Gastroesophageal sphincter (tissue), 4 donors: ENCODE data around the gene PSAPL1. TPM values are rescaled to one million over a fixed set of nuclear protein-coding genes. Genes with fewer than 3 reads are reported as not detected.
"Not testable (repeated sequence)": the region's sequence is repeated elsewhere in the genome, so short reads cannot be mapped to it uniquely, and the experiment has no call there.

Source experiments
- ATAC-seq: fragments of 150-250 bp; one replicate; pipeline ENCODE4 v1.9.1; 2016; ENCODE audit warnings: mild to moderate bottlenecking, moderate library complexity
- H3K27ac ChIP-seq, 4 donors: fragments of 200-600 bp; sonication (generic) in 3 of 4; 1 replicate in 3 of 4; 2 replicates in 1 of 4; pipeline ENCODE4 v1.5.1; 2016 to 2019
- H3K27me3 ChIP-seq: fragments of 200-600 bp; sonication (generic); one replicate; pipeline ENCODE4 v1.5.1; 2019
- H3K36me3 ChIP-seq, 2 donors: fragments of 200-600 bp; sonication (generic); one replicate each; pipeline ENCODE4 v1.5.1; 2019; ENCODE audit warnings: control low read depth in 1 of 2
- H3K4me1 ChIP-seq, 3 donors: fragments of 200-600 bp; sonication (generic); 1 replicate in 2 of 3; 2 replicates in 1 of 3; pipeline ENCODE4 v1.5.1; 2016 to 2019; ENCODE audit warnings: control low read depth in 2 of 3
- H3K4me3 ChIP-seq, 2 donors: fragments of 200-600 bp; sonication (generic); one replicate each; pipeline ENCODE4 v1.5.1; 2019; ENCODE audit warnings: mild to moderate bottlenecking in 1 of 2, moderate library complexity in 1 of 2
- H3K9me3 ChIP-seq, 3 donors: fragments of 200-600 bp; sonication (generic); one replicate each; pipeline ENCODE4 v1.5.1; 2017 to 2019; ENCODE audit warnings: control low read depth in 2 of 3
- CTCF ChIP-seq, 4 experiments: fragments of 200-600 bp in 2 of 4; fragments of 450-650 bp in 2 of 4; sonication (generic) in 1 of 4; IDR thresholded peaks; one replicate each; pipeline ENCODE4 v1.5.1; 2017 to 2019; ENCODE audit warnings: antibody characterized with exemption in 4 of 4, mild to moderate bottlenecking in 2 of 4, moderate library complexity in 2 of 4
- EP300 ChIP-seq: sonication (generic); formaldehyde crosslinking; IDR thresholded peaks from one replicate; pipeline ENCODE4 v1.6.1; 2017; ENCODE audit warnings: antibody characterized with exemption, mild to moderate bottlenecking
- POLR2A ChIP-seq, 2 donors: fragments of 450-650 bp; IDR thresholded peaks; one replicate each; pipeline ENCODE4 v1.6.1; 2017; ENCODE audit warnings: antibody characterized with exemption in 2 of 2, mild to moderate bottlenecking in 2 of 2, moderate library complexity in 1 of 2
- POLR2AphosphoS5 ChIP-seq: sonication (generic); formaldehyde crosslinking; IDR thresholded peaks from one replicate; pipeline ENCODE4 v1.6.1; 2017; ENCODE audit warnings: antibody characterized with exemption
- WGBS, 2 donors: methylation state at CpG; one replicate each; pipeline ENCODE4 v1.1.5; 2018; ENCODE audit warnings: low coverage in 1 of 2; 5-methylcytosine and 5-hydroxymethylcytosine counted together
- total RNA-seq, 4 donors: library from RNA; depleted of rRNA; stranded (reverse); fragments of >200 nt; gene quantifications; one replicate each; pipeline ENCODE4 v1.1.0, GENCODE V29; 2016

PSAPL1 gene
- total RNA-seq, 4 donors from 2014 or later = 0.15 TPM; not detected in 3

GRCh38 chr4:7457201-7458065, 22.7 kb upstream of the PSAPL1 start:
- no peaks in the 10 kb centered on the region for H3K9me3 ChIP-seq
- peak; percentile 24 for ATAC-seq
- WGBS, 2 donors = no CpG with 5 or more reads among the region's 16 CpGs

GRCh38 chr4:7452802-7453201, 18.1 kb upstream of the PSAPL1 start:
- not testable (repeated sequence) for H3K4me1 ChIP-seq, H3K4me3 ChIP-seq, H3K27ac ChIP-seq, H3K9me3 ChIP-seq, ATAC-seq, H3K27me3 ChIP-seq, H3K36me3 ChIP-seq
- 100% methylated on average over 1 of the region's 9 CpGs for WGBS, 2 donors

More at GRCh38 chr4:7457201-7458065, 22.7 kb upstream of the PSAPL1 start:
- Histone ChIP-seq H3K4me1 (peaks cover 0 to 20% (median 0%) of the 10 kb centered on the region in 3 donors), H3K4me3 (no peak overlapping the region), H3K27ac (no peak overlapping the region), H3K36me3 (no peaks in the 10 kb centered on the region), H3K27me3 (no peaks in the 10 kb centered on the region)
- no peak for TF ChIP-seq CTCF (IDR thresholded peaks at IDR 0.05)
- TF ChIP-seq POLR2AphosphoS5 = no peak
- no peak for TF ChIP-seq EP300
- TF ChIP-seq POLR2A (IDR thresholded peaks at IDR 0.05) = no peak

GRCh38 chr4:7451800-7452199, 17.1 kb upstream of the PSAPL1 start:
- H3K27me3 ChIP-seq = no peaks in the 10 kb centered on the region
- H3K4me1 ChIP-seq = no peaks in the 10 kb centered on the region
- no peak overlapping the region for H3K4me3 ChIP-seq
- TF ChIP-seq CTCF (IDR thresholded peaks at IDR 0.05) = no peak
- no peak for TF ChIP-seq EP300
- H3K36me3 ChIP-seq = no peaks in the 10 kb centered on the region
- WGBS, 2 donors = 87% methylated on average over 3 of the region's 6 CpGs; no CpG with 5 or more reads in 1 of the 2 donors
- ATAC-seq = no peak
- H3K9me3 ChIP-seq = no peaks in the 10 kb centered on the region
- H3K27ac ChIP-seq = no peak overlapping the region

GRCh38 chr4:7451434-7451789, 16.7 kb upstream of the PSAPL1 start:
- Histone ChIP-seq H3K27me3 (no peaks in the 10 kb centered on the region), H3K4me3 (no peak overlapping the region), H3K9me3 (no peaks in the 10 kb centered on the region), H3K27ac (no peak overlapping the region), H3K4me1 (no peaks in the 10 kb centered on the region), H3K36me3 (no peaks in the 10 kb centered on the region)
- no peak for ATAC-seq
- TF ChIP-seq CTCF (IDR thresholded peaks at IDR 0.05) (no peak), POLR2AphosphoS5 (no peak), POLR2A (IDR thresholded peaks at IDR 0.05) (no peak), EP300 (no peak)
- no CpG with 5 or more reads among the region's 2 CpGs for WGBS, 2 donors

- H3K27ac ChIP-seq = no peak overlapping the region
- no peaks in the 10 kb centered on the region for H3K27me3 ChIP-seq
- H3K9me3 ChIP-seq = no peaks in the 10 kb centered on the region
- no peak overlapping the region for H3K4me3 ChIP-seq
- no peaks in the 10 kb centered on the region for H3K4me1 ChIP-seq
- WGBS, 2 donors = 76 to 79% methylated on average over 5 of the region's 5 CpGs
- no peaks in the 10 kb centered on the region for H3K36me3 ChIP-seq
- TF ChIP-seq CTCF (IDR thresholded peaks at IDR 0.05) (no peak), POLR2A (IDR thresholded peaks at IDR 0.05) (no peak), EP300 (no peak), POLR2AphosphoS5 (no peak)
- no peak for ATAC-seq
Measured at GRCh38 chr4:7450775-7451433, 16.2 kb upstream of the PSAPL1 start.
